ENCODE data around the gene FBXW7.

FBXW7 gene

GRCh38 chr4:152501846-152502536 is 33.9 kb downstream of the FBXW7 start:
- no peak overlapping the region for H3K4me3 ChIP-seq (ENCODE audit: insufficient read depth, low read depth, low read length, poor library complexity, severe bottlenecking)
- no peaks in the 10 kb centered on the region for H3K36me3 ChIP-seq (ENCODE audit: control insufficient read depth, insufficient read depth, low read length)
- DNase-seq: no peak
- peaks cover 4% of the 10 kb centered on the region for H3K4me1 ChIP-seq (ENCODE audit: control insufficient read depth, insufficient read depth, low read length, poor library complexity, severe bottlenecking)
- H3K27ac ChIP-seq (ENCODE audit: insufficient read depth, low read length, poor library complexity, severe bottlenecking): no peak overlapping the region
- H3K27me3 ChIP-seq (replicated peaks; ENCODE audit: control insufficient read depth, insufficient read depth, low read length, poor library complexity, severe bottlenecking): no peaks in the 10 kb centered on the region
- H3K9me3 ChIP-seq (ENCODE audit: control insufficient read depth, low read length): no peaks in the 10 kb centered on the region

- Histone ChIP-seq H3K4me1 (ENCODE audit: control insufficient read depth, insufficient read depth, low read length, poor library complexity, severe bottlenecking) (peaks cover 4% of the 10 kb centered on the region), H3K36me3 (ENCODE audit: control insufficient read depth, insufficient read depth, low read length) (no peaks in the 10 kb centered on the region), H3K9me3 (ENCODE audit: control insufficient read depth, low read length) (no peaks in the 10 kb centered on the region), H3K27me3 (replicated peaks; ENCODE audit: control insufficient read depth, insufficient read depth, low read length, poor library complexity, severe bottlenecking) (no peaks in the 10 kb centered on the region), H3K4me3 (ENCODE audit: insufficient read depth, low read depth, low read length, poor library complexity, severe bottlenecking) (no peak overlapping the region), H3K27ac (ENCODE audit: insufficient read depth, low read length, poor library complexity, severe bottlenecking) (no peak overlapping the region)
- peak in 2 of 3 donors; percentile 7 to 52 for DNase-seq
Measured at GRCh38 chr4:152500800-152501434, 35.0 kb downstream of the FBXW7 start.

- Histone ChIP-seq H3K4me3 (ENCODE audit: insufficient read depth, low read depth, low read length, poor library complexity, severe bottlenecking) (no peak overlapping the region), H3K9me3 (ENCODE audit: control insufficient read depth, low read length) (no peaks in the 10 kb centered on the region), H3K27me3 (replicated peaks; ENCODE audit: control insufficient read depth, insufficient read depth, low read length, poor library complexity, severe bottlenecking) (no peaks in the 10 kb centered on the region), H3K4me1 (ENCODE audit: control insufficient read depth, insufficient read depth, low read length, poor library complexity, severe bottlenecking) (peaks cover 4% of the 10 kb centered on the region), H3K36me3 (ENCODE audit: control insufficient read depth, insufficient read depth, low read length) (no peaks in the 10 kb centered on the region), H3K27ac (ENCODE audit: insufficient read depth, low read length, poor library complexity, severe bottlenecking) (no peak overlapping the region)
- DNase-seq: no peak
Measured at GRCh38 chr4:152500275-152500674, 35.6 kb downstream of the FBXW7 start.

- DNase-seq: no peak
- no peaks in the 10 kb centered on the region for H3K27me3 ChIP-seq (replicated peaks; ENCODE audit: control insufficient read depth, insufficient read depth, low read length, poor library complexity, severe bottlenecking)
- peaks cover 4% of the 10 kb centered on the region for H3K4me1 ChIP-seq (ENCODE audit: control insufficient read depth, insufficient read depth, low read length, poor library complexity, severe bottlenecking)
- H3K36me3 ChIP-seq (ENCODE audit: control insufficient read depth, insufficient read depth, low read length): no peaks in the 10 kb centered on the region
- H3K27ac ChIP-seq (ENCODE audit: insufficient read depth, low read length, poor library complexity, severe bottlenecking): no peak overlapping the region
- H3K4me3 ChIP-seq (ENCODE audit: insufficient read depth, low read depth, low read length, poor library complexity, severe bottlenecking): no peak overlapping the region
- H3K9me3 ChIP-seq (ENCODE audit: control insufficient read depth, low read length): no peaks in the 10 kb centered on the region
Measured at GRCh38 chr4:152499344-152499743, 36.5 kb downstream of the FBXW7 start.

GRCh38 chr4:152494020-152494419 is 41.9 kb downstream of the FBXW7 start:
- Histone ChIP-seq H3K27ac (ENCODE audit: insufficient read depth, low read length, poor library complexity, severe bottlenecking) (no peak overlapping the region), H3K36me3 (ENCODE audit: control insufficient read depth, insufficient read depth, low read length) (no peaks in the 10 kb centered on the region), H3K27me3 (replicated peaks; ENCODE audit: control insufficient read depth, insufficient read depth, low read length, poor library complexity, severe bottlenecking) (no peaks in the 10 kb centered on the region), H3K4me1 (ENCODE audit: control insufficient read depth, insufficient read depth, low read length, poor library complexity, severe bottlenecking) (no peaks in the 10 kb centered on the region), H3K4me3 (ENCODE audit: insufficient read depth, low read depth, low read length, poor library complexity, severe bottlenecking) (no peak overlapping the region), H3K9me3 (ENCODE audit: control insufficient read depth, low read length) (no peaks in the 10 kb centered on the region)
- no peak for DNase-seq

- H3K4me1 ChIP-seq (ENCODE audit: control insufficient read depth, insufficient read depth, low read length, poor library complexity, severe bottlenecking): no peaks in the 10 kb centered on the region
- no peak overlapping the region for H3K27ac ChIP-seq (ENCODE audit: insufficient read depth, low read length, poor library complexity, severe bottlenecking)
- H3K36me3 ChIP-seq (ENCODE audit: control insufficient read depth, insufficient read depth, low read length): no peaks in the 10 kb centered on the region
- H3K27me3 ChIP-seq (replicated peaks; ENCODE audit: control insufficient read depth, insufficient read depth, low read length, poor library complexity, severe bottlenecking): no peaks in the 10 kb centered on the region
- no peak for DNase-seq
- no peaks in the 10 kb centered on the region for H3K9me3 ChIP-seq (ENCODE audit: control insufficient read depth, low read length)
- H3K4me3 ChIP-seq (ENCODE audit: insufficient read depth, low read depth, low read length, poor library complexity, severe bottlenecking): no peak overlapping the region
Measured at GRCh38 chr4:152488246-152488645, 47.6 kb downstream of the FBXW7 start.

GRCh38 chr4:152486429-152487389 is 49.2 kb downstream of the FBXW7 start:
- no peaks in the 10 kb centered on the region for H3K4me1 ChIP-seq (ENCODE audit: control insufficient read depth, insufficient read depth, low read length, poor library complexity, severe bottlenecking)
- no peaks in the 10 kb centered on the region for H3K9me3 ChIP-seq (ENCODE audit: control insufficient read depth, low read length)
- no peak overlapping the region for H3K27ac ChIP-seq (ENCODE audit: insufficient read depth, low read length, poor library complexity, severe bottlenecking)
- no peak for DNase-seq
- no peaks in the 10 kb centered on the region for H3K36me3 ChIP-seq (ENCODE audit: control insufficient read depth, insufficient read depth, low read length)
- no peaks in the 10 kb centered on the region for H3K27me3 ChIP-seq (replicated peaks; ENCODE audit: control insufficient read depth, insufficient read depth, low read length, poor library complexity, severe bottlenecking)
- no peak overlapping the region for H3K4me3 ChIP-seq (ENCODE audit: insufficient read depth, low read depth, low read length, poor library complexity, severe bottlenecking)

GRCh38 chr4:152485726-152486276 is 50.1 kb downstream of the FBXW7 start:
- DNase-seq: no peak
- Histone ChIP-seq H3K36me3 (ENCODE audit: control insufficient read depth, insufficient read depth, low read length) (no peaks in the 10 kb centered on the region), H3K27me3 (replicated peaks; ENCODE audit: control insufficient read depth, insufficient read depth, low read length, poor library complexity, severe bottlenecking) (no peaks in the 10 kb centered on the region), H3K27ac (ENCODE audit: insufficient read depth, low read length, poor library complexity, severe bottlenecking) (no peak overlapping the region), H3K4me1 (ENCODE audit: control insufficient read depth, insufficient read depth, low read length, poor library complexity, severe bottlenecking) (no peaks in the 10 kb centered on the region), H3K9me3 (ENCODE audit: control insufficient read depth, low read length) (no peaks in the 10 kb centered on the region), H3K4me3 (ENCODE audit: insufficient read depth, low read depth, low read length, poor library complexity, severe bottlenecking) (no peak overlapping the region)

GRCh38 chr4:152482211-152482610 is 53.7 kb downstream of the FBXW7 start:
- Histone ChIP-seq H3K36me3 (ENCODE audit: control insufficient read depth, insufficient read depth, low read length) (no peaks in the 10 kb centered on the region), H3K27me3 (replicated peaks; ENCODE audit: control insufficient read depth, insufficient read depth, low read length, poor library complexity, severe bottlenecking) (no peaks in the 10 kb centered on the region), H3K4me3 (ENCODE audit: insufficient read depth, low read depth, low read length, poor library complexity, severe bottlenecking) (no peak overlapping the region), H3K27ac (ENCODE audit: insufficient read depth, low read length, poor library complexity, severe bottlenecking) (no peak overlapping the region), H3K4me1 (ENCODE audit: control insufficient read depth, insufficient read depth, low read length, poor library complexity, severe bottlenecking) (no peaks in the 10 kb centered on the region), H3K9me3 (ENCODE audit: control insufficient read depth, low read length) (no peaks in the 10 kb centered on the region)
- DNase-seq: no peak
